Activated CD4-positive, alpha-beta memory T cell treated with anti-CD3 and anti-CD28 coated beads, Interleukin-2, amount 10 ng/mL, durations not matched to agents 7 days and 5 days (primary cell): ENCODE results near the gene NDP. TPM values are rescaled to one million over a fixed set of nuclear protein-coding genes. Genes with fewer than 3 reads are reported as not detected.
"Not testable (repeated sequence)": the region's sequence is repeated elsewhere in the genome, so short reads cannot be mapped to it uniquely, and the experiment has no call there.

Source experiments
- CTCF ChIA-PET: fragments of 350-600 bp; sonication (Branson Sonifier 250); formaldehyde crosslinking; loops from one replicate; lab custom pipeline; 2021; ENCODE audit warnings: antibody characterized with exemption, inconsistent platforms; lab: Charles Lee
- POLR2A ChIA-PET: fragments of 350-600 bp; sonication (Branson Sonifier 250); formaldehyde crosslinking; loops from one replicate; lab custom pipeline; 2021; ENCODE audit warnings: antibody characterized with exemption; lab: Charles Lee
- DNase-seq: peaks from one replicate; pipeline ENCODE4 v3.0.0-alpha.2; 2020
- H3K27ac Mint-ChIP-seq: one replicate; pipeline ENCODE4 v1.8.0; 2021; ENCODE audit warnings: mild to moderate bottlenecking, mixed read lengths
- H3K27me3 Mint-ChIP-seq: one replicate; pipeline ENCODE4 v1.8.0; 2021; ENCODE audit warnings: mixed read lengths
- H3K36me3 Mint-ChIP-seq: one replicate; pipeline ENCODE4 v1.8.0; 2021; ENCODE audit warnings: low read depth, mixed read lengths
- H3K4me1 Mint-ChIP-seq: one replicate; pipeline ENCODE4 v1.8.0; 2021; ENCODE audit warnings: mixed read lengths
- H3K4me3 Mint-ChIP-seq: one replicate; pipeline ENCODE4 v1.8.0; 2021; ENCODE audit warnings: mild to moderate bottlenecking, mixed read lengths
- H3K9me3 Mint-ChIP-seq: one replicate; pipeline ENCODE4 v1.8.0; 2021; ENCODE audit warnings: mixed read lengths
- total RNA-seq, 2 experiments: library from RNA; stranded (reverse); gene quantifications; one replicate each; pipeline ENCODE4 v1.2.3, GENCODE V29; 2021

Gene NDP
- total RNA-seq, 2 experiments from 2014 or later: not detected

GRCh38 chrX:43963726-43964125, 9.5 kb downstream of the NDP start:
- Mint-ChIP-seq H3K4me3 (no peak overlapping the region), H3K9me3 (peaks cover 2% of the 10 kb centered on the region), H3K27me3 (no peaks in the 10 kb centered on the region), H3K36me3 (no peaks in the 10 kb centered on the region), H3K27ac (no peak overlapping the region), H3K4me1 (peaks cover 4% of the 10 kb centered on the region)
- DNase-seq: no peak
- POLR2A ChIA-PET: no interaction called here
- CTCF ChIA-PET: no interaction called here

- peaks cover 2% of the 10 kb centered on the region for H3K9me3 Mint-ChIP-seq
- H3K36me3 Mint-ChIP-seq: no peaks in the 10 kb centered on the region
- DNase-seq: no peak
- POLR2A ChIA-PET: no interaction called here
- CTCF ChIA-PET: interaction anchor here (1.0 kb wide), 1 partner anchor 281 kb away, joined by 3 read pairs; no protein-coding TSS in a partner anchor
- no peaks in the 10 kb centered on the region for H3K27me3 Mint-ChIP-seq
- no peak overlapping the region for H3K27ac Mint-ChIP-seq
- peaks cover 7% of the 10 kb centered on the region for H3K4me1 Mint-ChIP-seq
- H3K4me3 Mint-ChIP-seq: no peak overlapping the region
These were observed 10.6 kb downstream of the NDP start for GRCh38 chrX:43962636-43963035.

GRCh38 chrX:43961699-43962098, 11.5 kb downstream of the NDP start:
- CTCF ChIA-PET: no interaction called here

GRCh38 chrX:43958529-43958928, 14.7 kb downstream of the NDP start:
- Mint-ChIP-seq H3K4me3 (no peak overlapping the region), H3K9me3 (peaks cover 2% of the 10 kb centered on the region), H3K27ac (no peak overlapping the region), H3K4me1 (peaks cover 3% of the 10 kb centered on the region), H3K27me3 (no peaks in the 10 kb centered on the region), H3K36me3 (no peaks in the 10 kb centered on the region)
- peak; percentile 17 for DNase-seq
- CTCF ChIA-PET: interaction anchor here (0.7 to 3.3 kb wide), 7 partner anchors 40 to 584 kb away, joined by 3 to 29 read pairs (median 3); partner anchors contain the start of gene FUNDC1
- POLR2A ChIA-PET: interaction anchor here (0.7 to 1.2 kb wide), 2 partner anchors 67 to 286 kb away, joined by 3 read pairs; no protein-coding TSS in a partner anchor

More at GRCh38 chrX:43961699-43962098, 11.5 kb downstream of the NDP start:
- H3K9me3 Mint-ChIP-seq: peaks cover 2% of the 10 kb centered on the region
- no peak for DNase-seq
- no peak overlapping the region for H3K4me3 Mint-ChIP-seq
- peaks cover 7% of the 10 kb centered on the region for H3K4me1 Mint-ChIP-seq
- no peaks in the 10 kb centered on the region for H3K27me3 Mint-ChIP-seq
- H3K27ac Mint-ChIP-seq: no peak overlapping the region
- no peaks in the 10 kb centered on the region for H3K36me3 Mint-ChIP-seq
- POLR2A ChIA-PET: no interaction called here

GRCh38 chrX:43956034-43956433, 17.2 kb downstream of the NDP start:
- Mint-ChIP-seq H3K36me3 (no peaks in the 10 kb centered on the region), H3K9me3 (no peaks in the 10 kb centered on the region), H3K4me1 (peaks cover 3% of the 10 kb centered on the region), H3K27ac (no peak overlapping the region), H3K4me3 (no peak overlapping the region), H3K27me3 (no peaks in the 10 kb centered on the region)
- DNase-seq: no peak
- POLR2A ChIA-PET: no interaction called here
- CTCF ChIA-PET: no interaction called here

- Mint-ChIP-seq H3K27me3 (no peaks in the 10 kb centered on the region), H3K36me3 (no peaks in the 10 kb centered on the region), H3K9me3 (no peaks in the 10 kb centered on the region), H3K27ac (no peak overlapping the region), H3K4me1 (peaks cover 5% of the 10 kb centered on the region), H3K4me3 (no peak overlapping the region)
- CTCF ChIA-PET: no interaction called here
- POLR2A ChIA-PET: no interaction called here
- DNase-seq: no peak
These were observed 20.0 kb downstream of the NDP start for GRCh38 chrX:43953218-43953617.

GRCh38 chrX:43949669-43950068, 23.5 kb downstream of the NDP start:
- Mint-ChIP-seq H3K4me1 (peaks cover 5% of the 10 kb centered on the region), H3K9me3 (no peaks in the 10 kb centered on the region), H3K27me3 (no peaks in the 10 kb centered on the region), H3K4me3 (no peak overlapping the region), H3K36me3 (no peaks in the 10 kb centered on the region), H3K27ac (no peak overlapping the region)
- ChIA-PET POLR2A (no interaction called here), CTCF (interaction anchor here (0.7 kb wide), 1 partner anchor 186 kb away, joined by 7 read pairs; no protein-coding TSS in a partner anchor)
- DNase-seq: peak; percentile 22

- no peaks in the 10 kb centered on the region for H3K27me3 Mint-ChIP-seq
- no peaks in the 10 kb centered on the region for H3K4me1 Mint-ChIP-seq
- no peak for DNase-seq
- no peaks in the 10 kb centered on the region for H3K9me3 Mint-ChIP-seq
- H3K27ac Mint-ChIP-seq: no peak overlapping the region
- ChIA-PET POLR2A (no interaction called here), CTCF (no interaction called here)
- H3K36me3 Mint-ChIP-seq: no peaks in the 10 kb centered on the region
- H3K4me3 Mint-ChIP-seq: no peak overlapping the region
These were observed 32.2 kb downstream of the NDP start for GRCh38 chrX:43940816-43941474.

- Mint-ChIP-seq H3K27me3 (no peaks in the 10 kb centered on the region), H3K4me1 (no peaks in the 10 kb centered on the region), H3K9me3 (no peaks in the 10 kb centered on the region), H3K4me3 (no peak overlapping the region), H3K27ac (no peak overlapping the region), H3K36me3 (no peaks in the 10 kb centered on the region)
- CTCF ChIA-PET: no interaction called here
- POLR2A ChIA-PET: no interaction called here
- DNase-seq: no peak
These were observed 33.8 kb downstream of the NDP start for GRCh38 chrX:43939187-43939926.

GRCh38 chrX:43922032-43922431, 51.2 kb downstream of the NDP start:
- CTCF ChIA-PET, POLR2A ChIA-PET, DNase-seq, H3K9me3 Mint-ChIP-seq, H3K27me3 Mint-ChIP-seq, H3K4me1 Mint-ChIP-seq, H3K36me3 Mint-ChIP-seq, H3K27ac Mint-ChIP-seq, H3K4me3 Mint-ChIP-seq: not testable (repeated sequence)

- POLR2A ChIA-PET, H3K4me1 Mint-ChIP-seq, H3K36me3 Mint-ChIP-seq, H3K4me3 Mint-ChIP-seq, H3K27me3 Mint-ChIP-seq, H3K27ac Mint-ChIP-seq, CTCF ChIA-PET, DNase-seq, H3K9me3 Mint-ChIP-seq: not testable (repeated sequence)
These were observed 62.4 kb downstream of the NDP start for GRCh38 chrX:43910772-43911171.

- Mint-ChIP-seq H3K4me3 (no peak overlapping the region), H3K9me3 (no peaks in the 10 kb centered on the region), H3K4me1 (no peaks in the 10 kb centered on the region), H3K27ac (no peak overlapping the region), H3K27me3 (peaks cover 1% of the 10 kb centered on the region), H3K36me3 (no peaks in the 10 kb centered on the region)
- ChIA-PET POLR2A (no interaction called here), CTCF (no interaction called here)
- DNase-seq: no peak
These were observed 63.2 kb downstream of the NDP start for GRCh38 chrX:43910012-43910411.

GRCh38 chrX:43909141-43909540, 64.0 kb downstream of the NDP start:
- peaks cover 1% of the 10 kb centered on the region for H3K27me3 Mint-ChIP-seq
- no peak overlapping the region for H3K27ac Mint-ChIP-seq
- H3K9me3 Mint-ChIP-seq: no peaks in the 10 kb centered on the region
- ChIA-PET POLR2A (no interaction called here), CTCF (no interaction called here)
- DNase-seq: no peak
- no peaks in the 10 kb centered on the region for H3K36me3 Mint-ChIP-seq
- H3K4me1 Mint-ChIP-seq: no peaks in the 10 kb centered on the region
- H3K4me3 Mint-ChIP-seq: no peak overlapping the region
